DMS114 treated with DMSO at 0.1 percent for 48 hours (cell line): ENCODE results near the gene LMF1.

ENCODE experiments used
- DNase-seq: peaks from one replicate; lab custom pipeline; 2025; ENCODE audit not compliant: unreplicated experiment; lab: John Stamatoyannopoulos, UW

LMF1 gene

GRCh38 chr16:985646-986400 lies 15.0 kb upstream of the LMF1 start:
- DNase-seq, result no peak

- no peak for DNase-seq
Observed at GRCh38 chr16:984736-985636, 14.2 kb upstream of the LMF1 start.

GRCh38 chr16:984121-984694 lies 13.4 kb upstream of the LMF1 start:
- DNase-seq, result no peak

- DNase-seq, result no peak
Observed at GRCh38 chr16:983044-984030, 12.6 kb upstream of the LMF1 start.

GRCh38 chr16:982145-983043 lies 11.6 kb upstream of the LMF1 start:
- DNase-seq, result no peak

- no peak for DNase-seq
Observed at GRCh38 chr16:981695-982144, 10.9 kb upstream of the LMF1 start, which contains the start of gene SOX8. TSS of gene SOX8 (plus strand) at chr16:981770. CDS start at chr16:981923, 153 bp downstream.

GRCh38 chr16:980595-980854 lies 9.7 kb upstream of the LMF1 start:
- no peak for DNase-seq

- DNase-seq, result no peak
Observed at GRCh38 chr16:979859-980594, 9.2 kb upstream of the LMF1 start.

GRCh38 chr16:979147-979546 lies 8.4 kb upstream of the LMF1 start:
- no peak for DNase-seq

- no peak for DNase-seq
Observed at GRCh38 chr16:978403-978802, 7.6 kb upstream of the LMF1 start.

GRCh38 chr16:977896-978295 lies 7.1 kb upstream of the LMF1 start:
- no peak for DNase-seq

GRCh38 chr16:977081-977701 lies 6.4 kb upstream of the LMF1 start:
- no peak for DNase-seq

GRCh38 chr16:976389-976931 lies 5.7 kb upstream of the LMF1 start:
- DNase-seq, result no peak

- no peak for DNase-seq
Observed at GRCh38 chr16:975291-975690, 4.5 kb upstream of the LMF1 start.

GRCh38 chr16:974611-975261 lies 4.0 kb upstream of the LMF1 start:
- DNase-seq, result no peak

- no peak for DNase-seq
Observed at GRCh38 chr16:974001-974601, 3.3 kb upstream of the LMF1 start.

- no peak for DNase-seq
Observed at GRCh38 chr16:973366-973765, 2.6 kb upstream of the LMF1 start.
